HepG2 (cell line): ENCODE measurements around the gene C9orf85. TPM values are rescaled to one million over a fixed set of nuclear protein-coding genes. Genes with fewer than 3 reads are reported as not detected.

Experiments used
- CBFB ChIP-seq: sonication (generic); formaldehyde crosslinking; IDR thresholded peaks from 2 replicates; pipeline ENCODE4 v1.4.0; 2020; ENCODE audit warnings: missing genetic modification reagents
- CREB1 ChIP-seq, 2 experiments: fragments of 450-650 bp in 1 of 2; IDR thresholded peaks; 2 replicates each; pipeline ENCODE4 v1.6.1; 2016 to 2017; ENCODE audit warnings: control low read depth in 1 of 2, mild to moderate bottlenecking in 1 of 2, missing compliant biosample characterization in 1 of 2, missing genetic modification characterization in 1 of 2
- EHMT2 ChIP-seq: fragments of 200-600 bp; sonication (generic); IDR thresholded peaks from 2 replicates; pipeline ENCODE4 v1.7.0; 2017; ENCODE audit warnings: antibody characterized with exemption, low read depth, low read length, borderline replicate concordance
- FOXC1 ChIP-seq: sonication (generic); formaldehyde crosslinking; IDR thresholded peaks from 2 replicates; pipeline ENCODE4 v1.8.0; 2022; ENCODE audit warnings: mild to moderate bottlenecking, missing genetic modification reagents, borderline replicate concordance
- KDM5B ChIP-seq: sonication (generic); formaldehyde crosslinking; IDR thresholded peaks from 2 replicates; pipeline ENCODE4 v1.4.0; 2020; ENCODE audit warnings: missing genetic modification reagents, mild to moderate bottlenecking, borderline replicate concordance
- NR1H2 ChIP-seq: sonication (generic); formaldehyde crosslinking; IDR thresholded peaks from 2 replicates; pipeline ENCODE4 v1.8.1; 2022; ENCODE audit warnings: low read depth, missing genetic modification reagents, borderline replicate concordance
- TBX2 ChIP-seq: sonication (generic); formaldehyde crosslinking; IDR thresholded peaks from 2 replicates; pipeline ENCODE4 v1.5.0; 2020; ENCODE audit warnings: missing genetic modification reagents, mild to moderate bottlenecking, borderline replicate concordance
- TOE1 ChIP-seq: sonication (generic); formaldehyde crosslinking; IDR thresholded peaks from 2 replicates; pipeline ENCODE4 v1.4.0; 2020; ENCODE audit warnings: mild to moderate bottlenecking, missing genetic modification reagents
- YEATS4 ChIP-seq: sonication (generic); formaldehyde crosslinking; IDR thresholded peaks from 2 replicates; pipeline ENCODE4 v1.4.0; 2020; ENCODE audit warnings: missing genetic modification reagents, borderline replicate concordance
- ZBTB21 ChIP-seq: sonication (generic); formaldehyde crosslinking; IDR thresholded peaks from 2 replicates; pipeline ENCODE4 v1.4.0; 2020; ENCODE audit warnings: missing genetic modification reagents
- ZNF160 ChIP-seq: sonication (generic); formaldehyde crosslinking; IDR thresholded peaks from 2 replicates; pipeline ENCODE4 v1.8.0; 2022; ENCODE audit warnings: mild to moderate bottlenecking, inconsistent platforms, missing genetic modification reagents
- ZNF337 ChIP-seq: sonication (generic); formaldehyde crosslinking; IDR thresholded peaks from 2 replicates; pipeline ENCODE4 v1.5.1; 2020; ENCODE audit warnings: missing genetic modification reagents, low read depth, mild to moderate bottlenecking, borderline replicate concordance
- ZNF34 ChIP-seq: sonication (generic); formaldehyde crosslinking; IDR thresholded peaks from 2 replicates; pipeline ENCODE4 v1.4.0; 2020; ENCODE audit warnings: mild to moderate bottlenecking, missing genetic modification reagents, borderline replicate concordance
- ZNF510 ChIP-seq: sonication (generic); formaldehyde crosslinking; IDR thresholded peaks from 2 replicates; pipeline ENCODE4 v1.4.0; 2020; ENCODE audit warnings: low read depth, mild to moderate bottlenecking, missing genetic modification reagents
- ZNF563 ChIP-seq: sonication (generic); formaldehyde crosslinking; IDR thresholded peaks from 2 replicates; pipeline ENCODE4 v1.8.0; 2022; ENCODE audit warnings: mild to moderate bottlenecking, moderate library complexity, missing genetic modification reagents
- ZNF564 ChIP-seq: sonication (generic); formaldehyde crosslinking; IDR thresholded peaks from 2 replicates; pipeline ENCODE4 v1.8.1; 2023; ENCODE audit warnings: mild to moderate bottlenecking, missing genetic modification reagents
- polyA plus RNA-seq, 8 experiments: library from polyadenylated mRNA; depleted of rRNA in 3 of 8; stranded (reverse) in 7 of 8; unstranded in 1 of 8; fragments of >200 nt; fragmentation: Illumina TruSeq in 4 of 8; extraction: Trizol in 4 of 8; gene quantifications; 2 replicates each; pipeline versions ENCODE4 v1.2.1 to v1.2.3, GENCODE V29; 2011 to 2016; ENCODE audit warnings: low read depth in 4 of 8, missing spikeins in 1 of 8, mixed read lengths in 1 of 8; ENCODE audit not compliant: insufficient read depth in 1 of 8
- total RNA-seq, 5 experiments: library from RNA; depleted of rRNA; stranded (reverse); fragments of >200 nt; fragmentation: Illumina TruSeq; extraction: Trizol; gene quantifications; 2 replicates each; pipeline ENCODE4 v1.2.3, GENCODE V29; 2016; ENCODE audit warnings: low read depth in 1 of 5
- TF ChIP-seq, protein P1 (sequence below): sonication (generic); formaldehyde crosslinking; IDR thresholded peaks from 2 replicates; pipeline ENCODE4 v1.8.1; 2023; ENCODE audit warnings: missing genetic modification reagents, mild to moderate bottlenecking, borderline replicate concordance
- TF ChIP-seq, protein P2 (sequence below): IDR thresholded peaks from 2 replicates; pipeline ENCODE4 v1.6.1; 2016; ENCODE audit warnings: low read depth, missing genetic modification reagents, missing compliant biosample characterization
- TF ChIP-seq, protein P3 (sequence below): sonication (generic); formaldehyde crosslinking; IDR thresholded peaks from 2 replicates; pipeline ENCODE4 v1.4.0; 2020; ENCODE audit warnings: missing genetic modification reagents, borderline replicate concordance

The C9orf85 gene
- total and polyA plus RNA-seq, 2 of the 13 experiments (the other 11 are each of a cell fraction or from before 2014, with no cell fraction given): 9.9 to 13.9 TPM

DNA sequence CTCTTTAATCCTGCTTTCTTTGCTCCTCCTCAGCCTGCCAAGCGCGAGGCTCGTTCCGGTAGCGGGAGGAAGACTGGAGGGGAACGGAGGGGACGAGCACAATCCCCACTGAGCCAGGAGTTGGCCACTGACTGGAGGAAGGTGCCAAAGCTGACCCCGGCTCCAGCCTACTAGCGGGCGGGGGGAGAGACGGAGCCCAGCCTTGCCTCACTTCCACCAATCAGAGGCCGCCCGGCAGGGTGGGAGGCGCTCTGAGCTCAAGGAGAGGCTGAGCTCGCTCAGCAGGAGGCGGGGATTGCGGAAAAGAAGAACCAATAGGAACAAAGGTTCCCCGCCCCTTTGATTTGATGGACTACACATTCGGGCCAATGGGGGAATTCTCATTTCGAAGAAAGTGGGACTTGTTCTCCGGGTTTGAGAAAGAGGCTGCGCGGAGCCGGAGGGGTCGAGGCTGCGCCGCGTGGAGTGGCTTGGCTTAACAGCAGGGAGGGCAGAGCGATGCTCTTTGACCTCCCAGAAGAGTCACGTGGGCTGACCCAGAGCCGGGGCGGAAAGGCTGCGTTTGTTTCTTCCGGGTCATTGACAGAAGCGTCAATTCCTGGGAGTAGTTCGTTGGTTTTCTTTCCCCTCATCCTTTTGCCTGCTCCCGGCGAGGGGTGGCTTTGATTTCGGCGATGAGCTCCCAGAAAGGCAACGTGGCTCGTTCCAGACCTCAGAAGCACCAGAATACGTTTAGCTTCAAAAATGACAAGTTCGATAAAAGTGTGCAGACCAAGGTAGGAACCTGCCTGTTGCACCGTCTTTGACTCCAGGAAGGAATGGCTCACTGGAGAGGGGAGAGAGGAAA, at the start of gene C9orf85, which contains the start of gene ABHD17B (continued):
- TF ChIP-seq, protein P1, sequence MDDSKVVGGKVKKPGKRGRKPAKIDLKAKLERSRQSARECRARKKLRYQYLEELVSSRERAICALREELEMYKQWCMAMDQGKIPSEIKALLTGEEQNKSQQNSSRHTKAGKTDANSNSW (CRISPR knock-in tag): peak; percentile 87; the same call in 1 of the 2 replicates
- peak; percentile 34; the same call in 1 of the 2 replicates for TF ChIP-seq CBFB (CRISPR knock-in tag)
- TF ChIP-seq YEATS4: no peak; the same call in 1 of the 2 replicates
- 0 out of 2 replicates have a peak, but pooled peaks have one; percentile 35 for TF ChIP-seq ZNF34 (CRISPR knock-in tag)
- TF ChIP-seq KDM5B: peak; percentile 67; the same call in 1 of the 2 replicates
- TF ChIP-seq ZNF564 (CRISPR knock-in tag): peak; percentile 73; the same call in 1 of the 2 replicates
- no peak; the same call in 1 of the 2 replicates for TF ChIP-seq ZNF160 (CRISPR knock-in tag)
- TF ChIP-seq, protein P2, sequence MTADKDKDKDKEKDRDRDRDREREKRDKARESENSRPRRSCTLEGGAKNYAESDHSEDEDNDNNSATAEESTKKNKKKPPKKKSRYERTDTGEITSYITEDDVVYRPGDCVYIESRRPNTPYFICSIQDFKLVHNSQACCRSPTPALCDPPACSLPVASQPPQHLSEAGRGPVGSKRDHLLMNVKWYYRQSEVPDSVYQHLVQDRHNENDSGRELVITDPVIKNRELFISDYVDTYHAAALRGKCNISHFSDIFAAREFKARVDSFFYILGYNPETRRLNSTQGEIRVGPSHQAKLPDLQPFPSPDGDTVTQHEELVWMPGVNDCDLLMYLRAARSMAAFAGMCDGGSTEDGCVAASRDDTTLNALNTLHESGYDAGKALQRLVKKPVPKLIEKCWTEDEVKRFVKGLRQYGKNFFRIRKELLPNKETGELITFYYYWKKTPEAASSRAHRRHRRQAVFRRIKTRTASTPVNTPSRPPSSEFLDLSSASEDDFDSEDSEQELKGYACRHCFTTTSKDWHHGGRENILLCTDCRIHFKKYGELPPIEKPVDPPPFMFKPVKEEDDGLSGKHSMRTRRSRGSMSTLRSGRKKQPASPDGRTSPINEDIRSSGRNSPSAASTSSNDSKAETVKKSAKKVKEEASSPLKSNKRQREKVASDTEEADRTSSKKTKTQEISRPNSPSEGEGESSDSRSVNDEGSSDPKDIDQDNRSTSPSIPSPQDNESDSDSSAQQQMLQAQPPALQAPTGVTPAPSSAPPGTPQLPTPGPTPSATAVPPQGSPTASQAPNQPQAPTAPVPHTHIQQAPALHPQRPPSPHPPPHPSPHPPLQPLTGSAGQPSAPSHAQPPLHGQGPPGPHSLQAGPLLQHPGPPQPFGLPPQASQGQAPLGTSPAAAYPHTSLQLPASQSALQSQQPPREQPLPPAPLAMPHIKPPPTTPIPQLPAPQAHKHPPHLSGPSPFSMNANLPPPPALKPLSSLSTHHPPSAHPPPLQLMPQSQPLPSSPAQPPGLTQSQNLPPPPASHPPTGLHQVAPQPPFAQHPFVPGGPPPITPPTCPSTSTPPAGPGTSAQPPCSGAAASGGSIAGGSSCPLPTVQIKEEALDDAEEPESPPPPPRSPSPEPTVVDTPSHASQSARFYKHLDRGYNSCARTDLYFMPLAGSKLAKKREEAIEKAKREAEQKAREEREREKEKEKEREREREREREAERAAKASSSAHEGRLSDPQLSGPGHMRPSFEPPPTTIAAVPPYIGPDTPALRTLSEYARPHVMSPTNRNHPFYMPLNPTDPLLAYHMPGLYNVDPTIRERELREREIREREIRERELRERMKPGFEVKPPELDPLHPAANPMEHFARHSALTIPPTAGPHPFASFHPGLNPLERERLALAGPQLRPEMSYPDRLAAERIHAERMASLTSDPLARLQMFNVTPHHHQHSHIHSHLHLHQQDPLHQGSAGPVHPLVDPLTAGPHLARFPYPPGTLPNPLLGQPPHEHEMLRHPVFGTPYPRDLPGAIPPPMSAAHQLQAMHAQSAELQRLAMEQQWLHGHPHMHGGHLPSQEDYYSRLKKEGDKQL (CRISPR knock-in tag): peak; percentile 37
- peak; percentile 42; the same call in 1 of the 2 replicates for TF ChIP-seq ZNF337 (CRISPR knock-in tag)
- TF ChIP-seq ZBTB21 (CRISPR knock-in tag): no peak
- 0 out of 2 replicates have a peak, but pooled peaks have one; percentile 35 for TF ChIP-seq FOXC1 (CRISPR knock-in tag)
- TF ChIP-seq ZNF510: no peak
- TF ChIP-seq EHMT2: no peak
- TF ChIP-seq CREB1 (IDR thresholded peaks at IDR 0.05): peak; percentile 54
- peak; percentile 85 for TF ChIP-seq CREB1 (CRISPR knock-in tag; IDR thresholded peaks at IDR 0.05)
- TF ChIP-seq TOE1 (CRISPR knock-in tag): 0 out of 2 replicates have a peak, but pooled peaks have one; percentile 67
- TF ChIP-seq, protein P3, sequence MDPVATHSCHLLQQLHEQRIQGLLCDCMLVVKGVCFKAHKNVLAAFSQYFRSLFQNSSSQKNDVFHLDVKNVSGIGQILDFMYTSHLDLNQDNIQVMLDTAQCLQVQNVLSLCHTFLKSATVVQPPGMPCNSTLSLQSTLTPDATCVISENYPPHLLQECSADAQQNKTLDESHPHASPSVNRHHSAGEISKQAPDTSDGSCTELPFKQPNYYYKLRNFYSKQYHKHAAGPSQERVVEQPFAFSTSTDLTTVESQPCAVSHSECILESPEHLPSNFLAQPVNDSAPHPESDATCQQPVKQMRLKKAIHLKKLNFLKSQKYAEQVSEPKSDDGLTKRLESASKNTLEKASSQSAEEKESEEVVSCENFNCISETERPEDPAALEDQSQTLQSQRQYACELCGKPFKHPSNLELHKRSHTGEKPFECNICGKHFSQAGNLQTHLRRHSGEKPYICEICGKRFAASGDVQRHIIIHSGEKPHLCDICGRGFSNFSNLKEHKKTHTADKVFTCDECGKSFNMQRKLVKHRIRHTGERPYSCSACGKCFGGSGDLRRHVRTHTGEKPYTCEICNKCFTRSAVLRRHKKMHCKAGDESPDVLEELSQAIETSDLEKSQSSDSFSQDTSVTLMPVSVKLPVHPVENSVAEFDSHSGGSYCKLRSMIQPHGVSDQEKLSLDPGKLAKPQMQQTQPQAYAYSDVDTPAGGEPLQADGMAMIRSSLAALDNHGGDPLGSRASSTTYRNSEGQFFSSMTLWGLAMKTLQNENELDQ (CRISPR knock-in tag): no peak
- peak; percentile 67; the same call in 1 of the 2 replicates for TF ChIP-seq ZNF563
- TF ChIP-seq NR1H2 (CRISPR knock-in tag): peak; percentile 82; the same call in 1 of the 2 replicates
- peak; percentile 81 for TF ChIP-seq TBX2 (CRISPR knock-in tag)
